Immature natural killer cell (primary cell): ENCODE results near the gene SNRNP25. TPM values are rescaled to one million over a fixed set of nuclear protein-coding genes. Genes with fewer than 3 reads are reported as not detected.
A peak's percentile ranks its signal among the peaks of the same experiment; 100 is the strongest.

Source experiments
- DNase-seq, 3 donors: peaks; one replicate each; pipeline ENCODE4 v3.0.0; 2022; ENCODE audit warnings: mixed read lengths in 1 of 3
- H3K27ac Mint-ChIP-seq, 6 donors: one replicate each; pipeline ENCODE4 v1.8.0; 2020; ENCODE audit warnings: mixed read lengths in 6 of 6, mild to moderate bottlenecking in 5 of 6, inconsistent platforms in 4 of 6, moderate library complexity in 3 of 6
- H3K27me3 Mint-ChIP-seq, 3 donors: one replicate each; pipeline ENCODE4 v1.8.0; 2020 to 2021; ENCODE audit warnings: low read depth in 3 of 3, mild to moderate bottlenecking in 3 of 3, mixed read lengths in 3 of 3, moderate library complexity in 3 of 3, inconsistent platforms in 1 of 3
- H3K36me3 Mint-ChIP-seq, 3 donors: one replicate each; pipeline ENCODE4 v1.8.0; 2020; ENCODE audit warnings: mixed read lengths in 3 of 3, inconsistent platforms in 2 of 3, mild to moderate bottlenecking in 2 of 3
- H3K4me1 Mint-ChIP-seq, 2 donors: one replicate each; pipeline ENCODE4 v1.8.0; 2020; ENCODE audit warnings: inconsistent platforms in 2 of 2, mild to moderate bottlenecking in 2 of 2, mixed read lengths in 2 of 2, moderate library complexity in 1 of 2
- H3K4me3 Mint-ChIP-seq, 5 donors: one replicate each; pipeline ENCODE4 v1.8.0; 2020; ENCODE audit warnings: mild to moderate bottlenecking in 5 of 5, mixed read lengths in 5 of 5, inconsistent platforms in 3 of 5, moderate library complexity in 3 of 5
- H3K9me3 Mint-ChIP-seq, 6 donors: one replicate each; pipeline ENCODE4 v1.8.0; 2020; ENCODE audit warnings: mild to moderate bottlenecking in 6 of 6, mixed read lengths in 6 of 6, inconsistent platforms in 4 of 6, moderate library complexity in 3 of 6
- polyA plus RNA-seq, 3 donors: library from polyadenylated mRNA; unstranded; fragments of 300-500 nt; fragmentation: Illumina TruSeq; gene quantifications; one replicate each; pipeline ENCODE4 v1.2.3, GENCODE V29; 2021

SNRNP25 gene
- polyA plus RNA-seq, 3 donors from 2014 or later, result 22.0 to 51.1 (median 30.7) TPM

DNA sequence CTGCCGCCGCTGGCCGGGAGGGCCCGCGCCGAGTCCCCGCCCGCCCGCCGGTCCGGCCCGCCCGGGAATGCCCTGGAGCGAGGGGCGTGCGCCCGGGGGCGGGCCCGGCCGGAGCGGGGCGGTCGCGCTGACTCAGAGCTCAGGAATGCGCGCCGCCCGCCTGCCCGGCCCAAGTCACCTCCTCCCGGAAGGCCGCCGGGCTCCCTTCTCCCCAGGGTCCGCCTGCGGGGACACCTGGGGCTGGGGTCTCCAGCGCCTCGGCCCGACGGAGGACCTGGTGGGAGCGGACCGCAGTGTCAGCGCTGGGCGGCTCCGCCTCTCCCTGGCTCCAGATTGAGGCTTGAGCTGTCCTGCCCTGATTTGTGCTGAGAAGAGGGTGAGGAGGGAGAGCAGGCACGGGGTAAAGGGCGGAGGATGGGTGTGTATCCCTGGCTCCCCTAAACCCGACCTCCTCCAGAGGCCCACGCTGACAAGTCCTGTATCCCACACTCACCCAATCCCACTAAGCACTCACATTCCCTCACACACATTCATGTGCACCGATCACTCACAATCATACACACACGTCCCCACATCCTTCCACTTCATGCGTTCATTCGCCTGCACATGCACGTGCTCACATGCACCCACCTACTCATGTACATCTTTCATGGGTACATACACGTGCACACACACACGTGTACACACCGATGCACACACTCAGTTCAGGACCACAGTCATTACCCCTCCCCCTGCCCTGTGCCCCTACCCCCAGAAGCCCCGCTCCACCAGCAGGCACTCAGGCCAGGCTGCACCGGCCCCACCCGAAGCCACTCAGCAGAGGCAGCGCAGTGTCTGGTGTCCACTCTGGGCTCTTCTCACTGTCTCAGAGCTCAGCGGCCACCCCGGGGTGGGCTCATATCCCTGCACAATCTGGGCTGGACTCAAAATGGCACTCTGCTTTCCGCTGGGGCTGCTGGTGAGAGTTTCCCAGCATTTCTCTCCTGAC is 19.2 kb downstream of the SNRNP25 start, which contains the start of gene RHBDF1:
RHBDF1 (minus strand) TSS at position 71 of the 988 bp plus-strand sequence. CDS start 7,616 bp downstream, outside the sequence.
- Mint-ChIP-seq H3K27ac (peak within 1 kb of the TSS in 2 of 6 donors; percentile 13 to 34), H3K4me1 (peaks cover 22 to 23% of the 10 kb centered on the region in 2 donors), H3K9me3 (no peaks in the 10 kb centered on the region), H3K4me3 (peak within 1 kb of the TSS; percentile 64 to 75 (median 72)), H3K36me3 (peaks cover 0 to 3% (median 0%) of the 10 kb centered on the region in 3 donors), H3K27me3 (peaks cover 5 to 18% (median 13%) of the 10 kb centered on the region in 3 donors)
- no peak for DNase-seq

DNA sequence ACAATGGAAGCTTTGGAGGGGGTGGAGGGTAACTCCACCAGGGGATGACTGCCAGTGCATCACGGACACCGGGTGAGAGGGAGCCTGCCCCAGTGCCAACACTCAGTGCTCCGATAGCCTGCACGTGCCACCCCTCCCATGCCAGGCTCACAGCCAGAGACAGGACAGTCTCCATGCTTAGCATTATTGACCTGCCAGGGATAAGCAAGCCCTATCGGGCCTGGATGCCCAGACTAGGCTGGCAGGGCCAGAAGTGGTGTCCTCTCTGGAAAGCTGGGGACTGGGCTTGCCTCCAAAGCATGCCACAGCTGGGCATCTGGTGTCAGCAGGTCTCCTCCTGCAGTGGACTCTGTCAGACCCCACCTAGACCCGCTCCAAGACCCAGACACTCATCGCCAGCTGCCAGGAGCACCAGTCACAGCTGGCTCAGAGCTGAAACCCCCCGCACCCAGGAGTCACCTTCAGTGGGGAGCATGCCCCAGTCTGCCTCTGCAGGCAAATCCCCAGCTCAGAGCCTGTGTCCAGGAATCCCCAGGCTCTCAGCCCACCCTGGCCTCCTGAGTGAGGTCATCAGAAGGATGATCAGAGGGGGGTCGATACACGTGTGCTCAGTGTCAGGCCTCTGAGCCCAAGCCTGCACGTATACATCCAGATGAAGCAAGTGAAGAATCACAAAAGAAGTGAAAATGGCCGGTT is 20.6 kb downstream of the SNRNP25 start:
- peaks cover 30 to 31% of the 10 kb centered on the region in 2 donors for H3K4me1 Mint-ChIP-seq

DNA sequence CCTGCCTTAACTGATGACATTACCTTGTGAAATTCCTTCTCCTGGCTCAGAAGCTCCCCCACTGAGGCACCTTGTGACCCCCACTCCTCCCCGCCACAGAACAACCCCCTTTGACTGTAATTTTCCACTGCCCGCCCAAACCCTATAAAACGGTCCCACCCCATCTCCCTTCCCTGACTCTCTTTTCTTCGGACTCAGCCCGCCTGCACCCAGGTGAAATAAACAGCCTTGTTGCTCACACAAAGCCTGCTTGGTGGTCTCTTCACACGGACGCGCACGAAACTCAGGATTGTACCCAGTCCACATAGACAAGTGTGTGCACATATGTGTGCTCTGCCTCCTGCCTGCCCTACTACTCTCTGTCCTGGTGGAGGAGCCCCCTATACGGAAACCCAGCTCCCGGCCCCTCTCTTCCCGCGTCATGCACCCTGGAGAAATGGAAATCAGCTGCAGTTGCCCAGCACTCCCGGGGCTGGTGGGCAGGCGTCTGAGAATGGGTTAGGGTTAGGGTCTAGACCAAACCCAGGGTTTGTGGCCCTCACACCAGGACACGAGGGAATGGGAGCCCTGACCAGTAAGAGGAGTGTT is 21.2 kb downstream of the SNRNP25 start:
- Mint-ChIP-seq H3K27ac (peak overlapping the region in 1 of 6 donors; percentile 78), H3K36me3 (peaks cover 0 to 3% (median 0%) of the 10 kb centered on the region in 3 donors), H3K9me3 (no peaks in the 10 kb centered on the region), H3K27me3 (peaks cover 5 to 21% (median 13%) of the 10 kb centered on the region in 3 donors), H3K4me3 (peak overlapping the region in 1 of 5 donors; percentile 18), H3K4me1 (peaks cover 36 to 37% of the 10 kb centered on the region in 2 donors)
- DNase-seq, result no peak

More for the DNA sequence above, 20.6 kb downstream of the SNRNP25 start:
- H3K36me3 Mint-ChIP-seq, result peaks cover 0 to 3% (median 0%) of the 10 kb centered on the region in 3 donors
- H3K27ac Mint-ChIP-seq, result no peak overlapping the region
- H3K4me3 Mint-ChIP-seq, result peak overlapping the region in 1 of 5 donors; percentile 28
- H3K27me3 Mint-ChIP-seq, result peaks cover 5 to 20% (median 13%) of the 10 kb centered on the region in 3 donors
- DNase-seq, result no peak
- H3K9me3 Mint-ChIP-seq, result no peaks in the 10 kb centered on the region

- Mint-ChIP-seq H3K9me3 (no peaks in the 10 kb centered on the region), H3K27ac (peak overlapping the region in 5 of 6 donors; percentile 11 to 71 (median 67)), H3K4me1 (peaks cover 36 to 40% of the 10 kb centered on the region in 2 donors), H3K36me3 (peaks cover 0 to 3% (median 0%) of the 10 kb centered on the region in 3 donors), H3K4me3 (peak overlapping the region; percentile 77 to 81 (median 78)), H3K27me3 (peaks cover 2 to 19% (median 9%) of the 10 kb centered on the region in 3 donors)
- DNase-seq, result peak in 1 of 3 donors; percentile 20
These were observed 22.2 kb downstream of the SNRNP25 start for GRCh38 chr16:75580-76501.

DNA sequence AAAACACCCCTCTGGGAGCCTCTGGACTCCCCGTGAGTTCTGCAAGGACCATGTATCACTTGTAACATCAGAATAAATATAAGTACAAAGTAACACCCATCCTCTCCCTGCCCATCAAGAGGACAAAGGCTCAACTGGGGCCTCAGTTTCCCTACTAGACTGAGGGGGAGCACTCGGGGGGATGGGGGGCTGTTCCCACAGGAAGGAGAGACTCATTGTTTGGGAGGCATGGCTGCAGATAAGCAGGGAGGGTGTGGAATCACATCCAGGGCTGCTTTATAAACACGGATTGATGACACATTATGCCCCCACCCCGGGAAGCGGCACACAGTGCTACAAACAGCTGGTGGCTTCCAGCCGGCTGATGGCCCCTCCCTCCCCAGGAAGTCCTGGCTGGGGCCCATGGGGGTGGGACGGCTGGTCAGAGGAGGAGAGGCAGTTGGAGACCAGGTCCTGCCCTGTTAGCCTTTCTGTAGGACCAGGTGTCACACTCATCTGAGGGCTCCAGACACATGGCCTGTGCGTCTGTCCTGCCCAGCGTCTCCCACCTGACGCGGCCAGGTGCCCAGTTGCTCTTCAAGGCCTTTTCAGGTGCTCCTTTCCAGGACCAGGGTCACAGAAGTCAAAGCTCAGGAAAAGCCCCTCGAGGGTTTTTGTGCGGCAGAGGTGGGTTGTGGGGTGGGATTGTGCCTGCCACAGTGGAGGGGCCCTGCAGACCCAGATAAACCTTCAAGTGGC is 23.1 kb downstream of the SNRNP25 start:
- H3K27me3 Mint-ChIP-seq, result peaks cover 2 to 17% (median 9%) of the 10 kb centered on the region in 3 donors
- H3K4me3 Mint-ChIP-seq, result peak overlapping the region; percentile 77 to 81 (median 78)
- peaks cover 0 to 3% (median 0%) of the 10 kb centered on the region in 3 donors for H3K36me3 Mint-ChIP-seq
- H3K4me1 Mint-ChIP-seq, result peaks cover 36 to 40% of the 10 kb centered on the region in 2 donors
- no peaks in the 10 kb centered on the region for H3K9me3 Mint-ChIP-seq
- H3K27ac Mint-ChIP-seq, result peak overlapping the region in 5 of 6 donors; percentile 49 to 71 (median 64)
- no peak for DNase-seq

DNA sequence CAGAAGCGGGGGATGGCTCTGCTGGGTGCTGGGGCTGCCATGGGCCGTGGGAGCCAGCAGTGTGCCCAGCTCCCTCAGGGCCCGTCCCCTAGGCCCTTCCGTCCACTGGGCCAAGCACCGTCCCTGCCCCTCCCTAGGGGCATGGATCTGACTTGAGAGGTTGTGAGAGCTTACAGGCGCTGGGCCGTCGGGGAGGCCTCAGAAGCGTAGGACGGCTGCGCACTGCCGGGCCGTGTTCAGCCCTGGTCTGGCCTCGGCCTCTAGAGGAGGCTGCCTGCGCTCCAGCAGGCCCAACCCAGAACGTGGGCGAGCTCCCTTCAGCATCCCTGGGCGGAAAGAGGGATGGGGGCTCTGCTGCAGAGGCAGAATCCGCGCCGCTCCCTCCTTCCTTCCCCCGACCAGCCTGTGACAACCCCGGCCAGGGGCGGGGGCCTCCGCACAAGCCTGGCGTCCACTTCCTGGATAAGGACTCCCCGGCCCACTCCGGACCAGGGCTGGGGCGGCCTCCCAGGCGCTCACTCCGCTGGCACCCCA is 23.7 kb downstream of the SNRNP25 start:
- Mint-ChIP-seq H3K27ac (peak overlapping the region in 5 of 6 donors; percentile 39 to 71 (median 64)), H3K27me3 (peaks cover 2 to 17% (median 9%) of the 10 kb centered on the region in 3 donors), H3K36me3 (peaks cover 0 to 3% (median 0%) of the 10 kb centered on the region in 3 donors), H3K9me3 (no peaks in the 10 kb centered on the region), H3K4me3 (peak overlapping the region; percentile 77 to 81 (median 78)), H3K4me1 (peaks cover 36 to 40% of the 10 kb centered on the region in 2 donors)
- DNase-seq, result peak; percentile 42 to 46 (median 45)

- H3K4me3 Mint-ChIP-seq, result peak within 1 kb of the TSS; percentile 87 to 91 (median 89)
- H3K27me3 Mint-ChIP-seq, result peaks cover 2 to 18% (median 9%) of the 10 kb centered on the region in 3 donors
- peaks cover 38 to 44% of the 10 kb centered on the region in 2 donors for H3K4me1 Mint-ChIP-seq
- H3K9me3 Mint-ChIP-seq, result no peaks in the 10 kb centered on the region
- peaks cover 0 to 2% (median 0%) of the 10 kb centered on the region in 3 donors for H3K36me3 Mint-ChIP-seq
- peak; percentile 82 to 86 (median 85) for DNase-seq
- H3K27ac Mint-ChIP-seq, result peak within 1 kb of the TSS; percentile 81 to 93 (median 86)
These were observed 24.3 kb downstream of the SNRNP25 start, which contains the start of gene MPG for GRCh38 chr16:77807-78443. Gene MPG (plus strand): TSS chr16:78225. CDS start chr16:78310, 85 bp downstream.

DNA sequence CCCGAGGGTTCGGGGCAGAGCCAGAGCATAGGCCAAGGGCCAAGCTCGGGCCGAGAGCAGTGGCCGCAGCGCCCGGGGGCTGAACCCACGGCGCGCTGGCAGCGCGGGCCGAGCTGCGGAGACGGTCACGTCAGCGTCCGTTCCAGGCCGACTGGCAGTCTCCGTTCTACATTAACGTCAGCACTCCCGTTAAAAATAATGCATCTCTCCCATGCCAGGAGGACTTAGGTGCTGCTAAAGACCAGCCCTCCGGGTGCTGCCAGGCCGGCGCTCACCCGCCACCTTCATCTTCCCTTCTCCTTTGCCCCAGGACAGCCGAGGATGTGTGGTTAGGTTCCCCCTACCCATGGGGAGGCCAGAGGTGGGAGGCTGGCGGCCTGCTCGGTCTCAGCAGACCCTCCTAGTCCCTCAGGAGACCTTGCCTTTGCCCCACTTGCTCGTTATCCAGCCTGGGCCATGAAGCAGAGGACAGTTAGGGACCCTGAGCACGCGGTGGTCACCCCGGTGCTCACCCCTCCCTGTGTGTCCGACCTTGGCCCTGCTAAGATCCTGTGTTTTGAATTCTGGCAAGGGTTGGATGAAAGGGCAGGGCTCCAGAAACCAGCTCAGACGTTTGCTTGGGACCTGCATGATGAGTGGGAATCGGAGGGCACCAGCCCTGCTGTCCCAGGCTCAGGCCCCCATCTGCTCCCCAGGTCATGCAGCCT is 25.0 kb downstream of the SNRNP25 start:
- H3K4me3 Mint-ChIP-seq, result peak overlapping the region; percentile 87 to 91 (median 89)
- peaks cover 0 to under 1% (median 0%) of the 10 kb centered on the region in 3 donors for H3K36me3 Mint-ChIP-seq
- H3K9me3 Mint-ChIP-seq, result no peaks in the 10 kb centered on the region
- H3K27me3 Mint-ChIP-seq, result peaks cover 2 to 14% (median 7%) of the 10 kb centered on the region in 3 donors
- peaks cover 41 to 45% of the 10 kb centered on the region in 2 donors for H3K4me1 Mint-ChIP-seq
- no peak for DNase-seq
- peak overlapping the region; percentile 81 to 93 (median 86) for H3K27ac Mint-ChIP-seq

GRCh38 chr16:79151-80054 is 25.8 kb downstream of the SNRNP25 start:
- peaks cover 0 to 12% (median 8%) of the 10 kb centered on the region in 3 donors for H3K27me3 Mint-ChIP-seq
- DNase-seq, result peak; percentile 48 to 60 (median 54)
- no peaks in the 10 kb centered on the region for H3K9me3 Mint-ChIP-seq
- H3K27ac Mint-ChIP-seq, result peak overlapping the region; percentile 81 to 93 (median 86)
- peaks cover 49 to 53% of the 10 kb centered on the region in 2 donors for H3K4me1 Mint-ChIP-seq
- H3K36me3 Mint-ChIP-seq, result peaks cover 0 to 4% (median 0%) of the 10 kb centered on the region in 3 donors
- H3K4me3 Mint-ChIP-seq, result peak overlapping the region; percentile 87 to 91 (median 89)
